KMS-11 (cell line): Measurements from ENCODE around the gene LAPTM5.

Experiments
- H2AFZ ChIP-seq: fragments of 200-600 bp; sonication (generic); 2 replicates; pipeline ENCODE4 v1.6.1; 2016; ENCODE audit warnings: antibody characterized with exemption, mixed run types, low read depth
- H3K27ac ChIP-seq: fragments of 200-600 bp; sonication (generic); 2 replicates; pipeline ENCODE4 v1.6.1; 2016; ENCODE audit warnings: mild to moderate bottlenecking, mixed run types
- H3K27me3 ChIP-seq: fragments of 200-600 bp; sonication (generic); 2 replicates; pipeline ENCODE4 v1.6.1; 2017; ENCODE audit warnings: mild to moderate bottlenecking, low read depth, mixed run types, moderate library complexity; ENCODE audit not compliant: insufficient read depth
- H3K36me3 ChIP-seq: fragments of 200-600 bp; sonication (generic); 2 replicates; pipeline ENCODE4 v1.6.1; 2017; ENCODE audit warnings: mild to moderate bottlenecking, mixed run types; ENCODE audit not compliant: insufficient read depth
- H3K4me1 ChIP-seq: fragments of 200-600 bp; sonication (generic); 2 replicates; pipeline ENCODE4 v1.6.1; 2016; ENCODE audit warnings: mild to moderate bottlenecking, low read depth, mixed run types; ENCODE audit not compliant: poor library complexity, severe bottlenecking
- H3K4me2 ChIP-seq: fragments of 200-600 bp; sonication (generic); 2 replicates; pipeline ENCODE4 v1.7.0; 2016; ENCODE audit warnings: mild to moderate bottlenecking, mixed run types
- H3K4me3 ChIP-seq: fragments of 200-600 bp; sonication (generic); IDR thresholded peaks from 2 replicates; pipeline ENCODE4 v1.6.1; 2017; ENCODE audit warnings: low read depth, low read length, mixed read lengths; ENCODE audit not compliant: insufficient read depth
- H3K79me2 ChIP-seq: fragments of 200-600 bp; sonication (generic); 2 replicates; pipeline ENCODE4 v1.6.1; 2016; ENCODE audit warnings: low read depth, mixed run types; ENCODE audit not compliant: insufficient read depth
- H3K9ac ChIP-seq: fragments of 200-600 bp; sonication (generic); 2 replicates; pipeline ENCODE4 v1.6.1; 2016; ENCODE audit warnings: mild to moderate bottlenecking, mixed run types
- H4K20me1 ChIP-seq: fragments of 200-600 bp; sonication (generic); 2 replicates; pipeline ENCODE4 v1.6.1; 2016; ENCODE audit warnings: mild to moderate bottlenecking, mixed run types; ENCODE audit not compliant: insufficient read depth
- TF ChIP-seq, protein P1 (sequence below): fragments of 200-600 bp; sonication (generic); conservative IDR thresholded peaks from 2 replicates; pipeline ENCODE4 v1.6.1; 2017; ENCODE audit warnings: low read depth, mild to moderate bottlenecking, antibody characterized with exemption, low read length, moderate library complexity, mixed read lengths

The LAPTM5 gene

DNA sequence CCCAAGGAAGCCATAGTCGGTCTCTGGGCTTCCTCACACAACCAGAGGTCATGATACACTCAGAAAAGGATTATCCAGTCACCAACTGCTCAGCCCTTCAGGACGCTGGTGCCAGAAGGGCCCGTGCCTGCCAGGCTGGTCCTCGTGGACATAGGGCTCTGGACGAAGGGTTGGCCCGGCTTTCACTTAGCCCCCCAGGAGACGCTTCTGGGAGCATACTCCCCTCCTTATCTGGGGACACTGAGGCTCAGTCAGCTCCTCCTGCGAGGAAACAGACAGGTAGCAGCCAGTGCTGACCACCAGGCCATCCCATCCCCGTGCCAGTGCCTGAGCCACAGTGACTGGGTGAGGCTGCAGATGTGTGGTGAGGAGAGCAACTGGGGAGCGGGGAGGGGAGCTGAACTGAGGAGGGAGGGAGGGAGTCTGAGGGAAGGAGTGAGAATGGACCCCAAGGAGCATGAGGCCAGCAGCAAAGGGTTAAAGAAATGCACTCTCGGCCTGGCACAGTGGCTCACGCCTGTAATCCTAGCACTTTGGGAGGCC is 17.9 kb upstream of the LAPTM5 start:
- H3K4me1 ChIP-seq, result peaks cover 9% of the 10 kb centered on the region
- H3K9ac ChIP-seq, result no peak overlapping the region
- TF ChIP-seq, protein P1, sequence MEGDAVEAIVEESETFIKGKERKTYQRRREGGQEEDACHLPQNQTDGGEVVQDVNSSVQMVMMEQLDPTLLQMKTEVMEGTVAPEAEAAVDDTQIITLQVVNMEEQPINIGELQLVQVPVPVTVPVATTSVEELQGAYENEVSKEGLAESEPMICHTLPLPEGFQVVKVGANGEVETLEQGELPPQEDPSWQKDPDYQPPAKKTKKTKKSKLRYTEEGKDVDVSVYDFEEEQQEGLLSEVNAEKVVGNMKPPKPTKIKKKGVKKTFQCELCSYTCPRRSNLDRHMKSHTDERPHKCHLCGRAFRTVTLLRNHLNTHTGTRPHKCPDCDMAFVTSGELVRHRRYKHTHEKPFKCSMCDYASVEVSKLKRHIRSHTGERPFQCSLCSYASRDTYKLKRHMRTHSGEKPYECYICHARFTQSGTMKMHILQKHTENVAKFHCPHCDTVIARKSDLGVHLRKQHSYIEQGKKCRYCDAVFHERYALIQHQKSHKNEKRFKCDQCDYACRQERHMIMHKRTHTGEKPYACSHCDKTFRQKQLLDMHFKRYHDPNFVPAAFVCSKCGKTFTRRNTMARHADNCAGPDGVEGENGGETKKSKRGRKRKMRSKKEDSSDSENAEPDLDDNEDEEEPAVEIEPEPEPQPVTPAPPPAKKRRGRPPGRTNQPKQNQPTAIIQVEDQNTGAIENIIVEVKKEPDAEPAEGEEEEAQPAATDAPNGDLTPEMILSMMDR, result no peak
- H3K27me3 ChIP-seq, result peaks cover 17% of the 10 kb centered on the region; the same call in 1 of the 2 replicates
- no peaks in the 10 kb centered on the region for H3K36me3 ChIP-seq
- H3K4me2 ChIP-seq, result no peak overlapping the region
- H3K79me2 ChIP-seq, result no peaks in the 10 kb centered on the region
- H3K4me3 ChIP-seq, result no peak overlapping the region
- H2AFZ ChIP-seq, result no peak overlapping the region
- H4K20me1 ChIP-seq, result no peaks in the 10 kb centered on the region
- H3K27ac ChIP-seq, result no peak overlapping the region

DNA sequence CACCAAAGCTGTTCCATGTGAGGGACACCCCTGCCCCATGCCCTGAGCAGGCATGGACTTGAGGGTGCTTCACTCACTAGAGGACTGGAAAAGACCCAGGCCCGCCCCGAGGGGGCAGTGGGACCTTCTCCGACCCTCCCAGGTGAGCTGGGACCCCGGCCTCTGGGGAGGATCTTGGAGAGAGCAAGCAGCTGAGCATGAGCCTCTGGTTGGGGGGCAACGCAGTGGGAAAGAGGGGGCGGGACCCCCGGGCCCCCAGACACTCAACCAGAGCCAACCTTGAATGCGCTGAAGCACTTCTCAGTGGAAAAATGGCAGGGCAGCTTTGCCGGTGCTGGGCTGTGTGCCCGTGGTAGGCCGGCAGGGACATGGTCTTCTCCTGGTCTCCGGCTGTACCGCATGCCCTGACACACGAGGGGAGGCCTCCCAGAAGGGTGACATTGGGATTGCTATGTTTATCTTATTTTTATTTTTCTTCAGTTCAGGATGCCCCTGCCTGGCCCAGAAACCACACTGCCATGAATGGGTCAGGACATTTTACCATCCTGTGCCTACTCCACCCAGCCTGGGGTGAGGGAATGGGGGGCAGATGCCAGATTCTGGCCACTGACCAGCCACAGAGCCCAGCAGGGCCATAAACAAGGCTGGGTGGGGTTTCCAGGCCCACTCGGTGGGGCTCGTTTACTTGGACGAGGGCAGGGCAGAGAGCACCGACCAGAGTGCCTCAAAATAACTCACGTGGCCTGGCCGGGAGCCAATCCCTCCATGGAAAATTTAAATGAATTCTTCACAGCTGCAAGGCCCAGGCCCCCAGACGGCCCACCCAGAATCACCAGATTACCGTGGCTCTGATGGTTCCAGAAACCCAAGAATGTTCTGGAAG is 17.2 kb upstream of the LAPTM5 start:
- peaks cover 9% of the 10 kb centered on the region for H3K4me1 ChIP-seq
- H3K27me3 ChIP-seq, result peaks cover 11% of the 10 kb centered on the region; the same call in 1 of the 2 replicates
- TF ChIP-seq, protein P1, result no peak
- H3K4me2 ChIP-seq, result no peak overlapping the region
- no peak overlapping the region for H3K27ac ChIP-seq
- H3K4me3 ChIP-seq, result no peak overlapping the region
- no peaks in the 10 kb centered on the region for H3K36me3 ChIP-seq
- no peaks in the 10 kb centered on the region for H4K20me1 ChIP-seq
- no peak overlapping the region for H3K9ac ChIP-seq
- no peak overlapping the region for H2AFZ ChIP-seq
- no peaks in the 10 kb centered on the region for H3K79me2 ChIP-seq

DNA sequence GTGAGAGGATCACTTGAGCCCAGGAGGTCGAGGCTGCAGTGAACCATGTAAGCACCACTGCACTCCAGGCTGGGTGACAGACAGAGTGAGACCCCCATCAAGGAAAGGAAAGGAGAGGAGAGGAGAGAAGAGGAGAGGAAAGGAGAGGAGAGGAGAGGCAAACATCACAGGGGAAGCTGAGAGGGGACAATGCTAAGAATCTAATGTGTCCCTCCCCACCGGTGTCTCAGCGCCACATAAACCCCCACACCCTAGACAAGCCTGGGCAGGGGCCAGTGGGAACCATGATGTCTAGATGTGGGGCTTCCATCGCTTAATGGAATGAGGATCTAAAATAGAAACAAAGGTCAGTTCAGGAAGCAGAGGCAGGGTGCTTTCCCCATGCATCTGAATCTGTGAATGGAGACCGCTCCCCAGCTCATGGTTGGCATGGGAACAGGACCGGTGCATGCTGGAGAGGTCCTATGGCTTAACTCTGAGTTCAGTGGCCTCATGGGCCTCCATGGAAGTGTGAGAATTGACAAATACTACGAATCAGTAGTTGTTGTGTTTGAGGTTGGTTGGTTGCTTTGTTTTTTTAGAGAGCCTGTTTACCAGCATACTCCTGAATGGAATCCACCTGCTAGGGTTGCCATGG is 16.3 kb upstream of the LAPTM5 start:
- H3K36me3 ChIP-seq, result no peaks in the 10 kb centered on the region
- H3K27me3 ChIP-seq, result peaks cover 5% of the 10 kb centered on the region; the same call in 1 of the 2 replicates
- H3K4me3 ChIP-seq, result no peak overlapping the region
- H3K27ac ChIP-seq, result no peak overlapping the region
- peaks cover 6% of the 10 kb centered on the region for H3K4me1 ChIP-seq
- H3K4me2 ChIP-seq, result no peak overlapping the region
- TF ChIP-seq, protein P1, result no peak
- no peaks in the 10 kb centered on the region for H4K20me1 ChIP-seq
- H3K79me2 ChIP-seq, result no peaks in the 10 kb centered on the region
- no peak overlapping the region for H2AFZ ChIP-seq
- H3K9ac ChIP-seq, result no peak overlapping the region

DNA sequence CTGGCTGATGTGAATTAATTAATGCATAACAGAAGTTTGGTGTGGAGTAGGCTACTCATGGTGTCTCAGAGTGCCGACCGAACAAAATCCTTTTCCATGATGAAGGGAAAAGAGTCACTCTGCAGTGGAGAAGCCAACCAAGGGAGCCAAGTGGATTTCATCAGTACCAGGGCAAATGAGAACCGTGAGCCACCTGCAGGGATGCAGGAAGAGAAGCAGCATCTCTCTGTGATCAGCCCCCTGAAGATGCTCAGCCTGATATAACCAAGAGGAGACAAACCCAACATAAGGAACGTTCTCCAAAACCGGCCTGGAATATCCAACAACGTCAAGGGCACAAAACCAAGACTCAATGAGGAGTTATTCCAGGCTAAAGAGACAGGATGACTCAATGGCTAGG is 13.4 kb upstream of the LAPTM5 start:
- no peaks in the 10 kb centered on the region for H3K36me3 ChIP-seq
- no peak overlapping the region for H3K4me2 ChIP-seq
- H3K4me3 ChIP-seq, result no peak overlapping the region
- TF ChIP-seq, protein P1, result no peak
- no peaks in the 10 kb centered on the region for H4K20me1 ChIP-seq
- H3K9ac ChIP-seq, result no peak overlapping the region
- no peaks in the 10 kb centered on the region for H3K4me1 ChIP-seq
- no peak overlapping the region for H2AFZ ChIP-seq
- no peaks in the 10 kb centered on the region for H3K79me2 ChIP-seq
- no peak overlapping the region for H3K27ac ChIP-seq
- no peaks in the 10 kb centered on the region; the same call in 1 of the 2 replicates for H3K27me3 ChIP-seq
